DOHH2 (cell line): ENCODE data around the gene PLA2G2A.

Experiments used
- H3F3A ChIP-seq: fragments of 200-600 bp; sonication (generic), shearing (Covaris generic); 2 replicates; pipeline ENCODE4 v1.6.0; 2016; ENCODE audit warnings: antibody characterized with exemption, mild to moderate bottlenecking; ENCODE audit not compliant: control insufficient read depth, insufficient read depth
- H3K27ac ChIP-seq: fragments of 200-600 bp; sonication (generic); 2 replicates; pipeline ENCODE4 v1.5.1; 2014; ENCODE audit warnings: low read depth, mild to moderate bottlenecking, low read length, moderate library complexity
- H3K27me3 ChIP-seq: fragments of 200-600 bp; sonication (generic); 2 replicates; pipeline ENCODE4 v1.6.1; 2014; ENCODE audit warnings: mild to moderate bottlenecking, low read length, mixed read lengths; ENCODE audit not compliant: control insufficient read depth
- H3K36me3 ChIP-seq: fragments of 200-600 bp; sonication (generic); 2 replicates; pipeline ENCODE4 v1.6.1; 2014; ENCODE audit warnings: mild to moderate bottlenecking, low read length, moderate library complexity, mixed read lengths; ENCODE audit not compliant: control insufficient read depth
- H3K4me1 ChIP-seq: fragments of 200-600 bp; sonication (generic); 2 replicates; pipeline ENCODE4 v1.6.1; 2014; ENCODE audit warnings: mild to moderate bottlenecking, low read length, mixed read lengths; ENCODE audit not compliant: control insufficient read depth
- H3K4me2 ChIP-seq: fragments of 200-600 bp; sonication (generic); 2 replicates; pipeline ENCODE4 v1.6.0; 2014; ENCODE audit warnings: mild to moderate bottlenecking, low read length, moderate library complexity
- H3K4me3 ChIP-seq: fragments of 200-600 bp; sonication (generic); 2 replicates; pipeline ENCODE4 v1.5.1; 2014; ENCODE audit warnings: mild to moderate bottlenecking, low read length, mixed read lengths
- H3K79me2 ChIP-seq: fragments of 200-600 bp; sonication (generic); 2 replicates; pipeline ENCODE4 v1.6.1; 2014; ENCODE audit warnings: mild to moderate bottlenecking, low read length, mixed read lengths; ENCODE audit not compliant: control insufficient read depth
- H3K9me2 ChIP-seq: fragments of 200-600 bp; sonication (generic); replicated peaks from 2 replicates; pipeline ENCODE4 v1.6.1; 2014; ENCODE audit warnings: mild to moderate bottlenecking, low read length, mixed read lengths; ENCODE audit not compliant: control insufficient read depth
- H3K9me3 ChIP-seq: fragments of 200-600 bp; sonication (generic); 2 replicates; pipeline ENCODE4 v1.6.1; 2014; ENCODE audit warnings: antibody characterized with exemption, low read length, mixed read lengths; ENCODE audit not compliant: control insufficient read depth, insufficient read depth
- H4K20me1 ChIP-seq: fragments of 200-600 bp; sonication (generic); 2 replicates; pipeline ENCODE4 v1.6.0; 2014; ENCODE audit warnings: low read depth, mild to moderate bottlenecking, antibody characterized with exemption, low read length, moderate library complexity; ENCODE audit not compliant: control insufficient read depth, insufficient read depth
- CTCF ChIP-seq: fragments of 200-600 bp; sonication (generic); IDR thresholded peaks from one replicate; pipeline ENCODE4 v1.5.1; 2014; ENCODE audit warnings: antibody characterized with exemption, mild to moderate bottlenecking, low read depth, low read length; ENCODE audit not compliant: poor library complexity, severe bottlenecking
- EZH2phosphoT487 ChIP-seq: fragments of 200-600 bp; sonication (generic); IDR thresholded peaks from 2 replicates; pipeline ENCODE4 v1.6.1; 2017; ENCODE audit warnings: borderline replicate concordance, mild to moderate bottlenecking, antibody characterized with exemption, low read length, moderate library complexity, mixed read lengths

PLA2G2A gene

GRCh38 chr1:20014153-20014552 is 34.7 kb upstream of the PLA2G2A start:
- H3K9me2 ChIP-seq, result no peaks in the 10 kb centered on the region
- no peak overlapping the region for H3K4me3 ChIP-seq
- no peaks in the 10 kb centered on the region for H3K4me1 ChIP-seq
- no peaks in the 10 kb centered on the region for H3K36me3 ChIP-seq
- H3K27ac ChIP-seq, result no peak overlapping the region
- H3K9me3 ChIP-seq, result no peaks in the 10 kb centered on the region
- H3K27me3 ChIP-seq, result no peaks in the 10 kb centered on the region; the same call in 1 of the 2 replicates
- H4K20me1 ChIP-seq, result no peaks in the 10 kb centered on the region
- no peak overlapping the region for H3K4me2 ChIP-seq
- TF ChIP-seq EZH2phosphoT487, result no peak
- TF ChIP-seq CTCF, result no peak
- H3F3A ChIP-seq, result no peaks in the 10 kb centered on the region
- no peaks in the 10 kb centered on the region for H3K79me2 ChIP-seq

DNA sequence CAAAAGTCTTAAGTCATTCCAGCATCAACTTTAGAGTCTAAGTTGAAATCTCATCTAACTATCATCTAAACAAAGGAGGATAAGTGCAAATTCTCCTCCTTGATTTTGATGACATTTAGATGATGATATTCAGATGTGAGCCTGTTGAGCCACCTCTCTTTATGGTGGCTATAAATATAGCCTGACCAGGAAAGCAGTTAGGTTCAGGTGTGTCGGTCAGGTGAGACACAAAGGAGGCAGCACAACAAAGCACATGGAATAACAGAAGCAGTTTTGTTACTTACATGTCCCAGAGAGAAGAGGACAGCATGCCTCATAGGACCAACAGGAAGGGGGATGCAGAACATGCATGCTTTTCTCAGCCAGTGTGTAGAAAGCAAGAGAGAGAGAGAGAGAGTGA is 30.6 kb upstream of the PLA2G2A start:
- no peaks in the 10 kb centered on the region for H3K36me3 ChIP-seq

GRCh38 chr1:20009212-20009611 is 29.8 kb upstream of the PLA2G2A start:
- Histone ChIP-seq H3K79me2 (no peaks in the 10 kb centered on the region), H3K27me3 (no peaks in the 10 kb centered on the region; the same call in 1 of the 2 replicates), H3K9me3 (no peaks in the 10 kb centered on the region), H3K27ac (no peak overlapping the region), H3F3A (no peaks in the 10 kb centered on the region), H3K36me3 (no peaks in the 10 kb centered on the region), H3K4me3 (no peak overlapping the region), H3K4me1 (no peaks in the 10 kb centered on the region), H4K20me1 (no peaks in the 10 kb centered on the region), H3K9me2 (no peaks in the 10 kb centered on the region), H3K4me2 (no peak overlapping the region)
- TF ChIP-seq CTCF (no peak), EZH2phosphoT487 (no peak)

More for the DNA sequence above, 30.6 kb upstream of the PLA2G2A start:
- Histone ChIP-seq H3K4me2 (no peak overlapping the region), H3K79me2 (no peaks in the 10 kb centered on the region), H3K4me1 (no peaks in the 10 kb centered on the region), H3K4me3 (no peak overlapping the region), H3K9me2 (no peaks in the 10 kb centered on the region), H4K20me1 (no peaks in the 10 kb centered on the region), H3K27ac (no peak overlapping the region), H3K27me3 (no peaks in the 10 kb centered on the region; the same call in 1 of the 2 replicates), H3F3A (no peaks in the 10 kb centered on the region), H3K9me3 (no peaks in the 10 kb centered on the region)
- no peak for TF ChIP-seq EZH2phosphoT487
- no peak for TF ChIP-seq CTCF
